Measurements from ENCODE around the gene BBOX1. TPM values are rescaled to one million over a fixed set of nuclear protein-coding genes. Genes with fewer than 3 reads are reported as not detected.

Gene BBOX1
- polyA plus RNA-seq, 1 donor from 2014 or later = not detected

DNA sequence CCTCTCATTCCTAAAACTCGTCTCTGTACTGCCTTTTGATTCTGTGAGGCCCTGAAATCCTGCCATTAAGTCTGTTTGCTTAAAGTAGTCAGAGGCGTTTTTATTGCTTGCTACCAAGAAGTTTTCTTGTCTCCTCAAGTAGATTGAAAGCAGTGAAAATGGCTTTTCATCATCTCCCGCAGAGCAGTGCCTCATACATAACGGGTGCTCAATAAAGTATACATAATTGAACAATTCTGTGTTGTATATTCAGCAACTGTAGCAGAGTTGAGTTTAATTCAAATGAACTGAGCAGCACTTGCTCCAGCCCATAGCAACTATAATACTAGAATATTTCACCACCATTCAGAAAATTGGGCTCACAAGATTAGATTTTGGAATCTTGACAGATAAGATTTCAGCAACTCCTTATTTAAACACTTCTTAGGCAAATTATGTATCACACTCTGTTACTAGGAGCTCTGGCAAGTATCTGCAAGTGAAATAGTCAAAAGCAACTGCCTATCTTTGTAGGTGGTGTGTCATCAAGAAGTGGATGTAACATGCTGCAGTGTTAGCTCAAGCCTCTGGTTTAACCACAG is 26.7 kb upstream of the BBOX1 start:
- Histone ChIP-seq H3K27ac (ENCODE audit: low read length) (no peak overlapping the region), H3F3A (ENCODE audit: insufficient read depth, low read length, poor library complexity, severe bottlenecking) (no peaks in the 10 kb centered on the region), H4K20me1 (ENCODE audit: insufficient read depth) (no peaks in the 10 kb centered on the region), H3K9me2 (ENCODE audit: insufficient read depth, low read length) (no peaks in the 10 kb centered on the region), H3K4me2 (ENCODE audit: low read length) (no peak overlapping the region), H3K27me3 (ENCODE audit: insufficient read depth, low read depth, low read length) (no peaks in the 10 kb centered on the region), H3K9ac (ENCODE audit: low read length) (no peak overlapping the region), H2AFZ (ENCODE audit: low read depth, low read length) (no peak overlapping the region), H3K9me3 (ENCODE audit: low read length) (no peaks in the 10 kb centered on the region), H3K36me3 (ENCODE audit: insufficient read depth, low read length) (no peaks in the 10 kb centered on the region), H3K4me3 (ENCODE audit: low read length) (no peak overlapping the region), H3K79me2 (replicated peaks; ENCODE audit: insufficient read depth, low read length) (no peaks in the 10 kb centered on the region)
- TF ChIP-seq, protein P1, sequence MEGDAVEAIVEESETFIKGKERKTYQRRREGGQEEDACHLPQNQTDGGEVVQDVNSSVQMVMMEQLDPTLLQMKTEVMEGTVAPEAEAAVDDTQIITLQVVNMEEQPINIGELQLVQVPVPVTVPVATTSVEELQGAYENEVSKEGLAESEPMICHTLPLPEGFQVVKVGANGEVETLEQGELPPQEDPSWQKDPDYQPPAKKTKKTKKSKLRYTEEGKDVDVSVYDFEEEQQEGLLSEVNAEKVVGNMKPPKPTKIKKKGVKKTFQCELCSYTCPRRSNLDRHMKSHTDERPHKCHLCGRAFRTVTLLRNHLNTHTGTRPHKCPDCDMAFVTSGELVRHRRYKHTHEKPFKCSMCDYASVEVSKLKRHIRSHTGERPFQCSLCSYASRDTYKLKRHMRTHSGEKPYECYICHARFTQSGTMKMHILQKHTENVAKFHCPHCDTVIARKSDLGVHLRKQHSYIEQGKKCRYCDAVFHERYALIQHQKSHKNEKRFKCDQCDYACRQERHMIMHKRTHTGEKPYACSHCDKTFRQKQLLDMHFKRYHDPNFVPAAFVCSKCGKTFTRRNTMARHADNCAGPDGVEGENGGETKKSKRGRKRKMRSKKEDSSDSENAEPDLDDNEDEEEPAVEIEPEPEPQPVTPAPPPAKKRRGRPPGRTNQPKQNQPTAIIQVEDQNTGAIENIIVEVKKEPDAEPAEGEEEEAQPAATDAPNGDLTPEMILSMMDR (IDR thresholded peaks at IDR 0.05; ENCODE audit: poor library complexity, severe bottlenecking) = no peak
- TF ChIP-seq SMC3 (conservative IDR thresholded peaks at IDR 0.05; ENCODE audit: poor library complexity) = no peak
- no peak for TF ChIP-seq MXI1 (conservative IDR thresholded peaks at IDR 0.05; ENCODE audit: poor library complexity, severe bottlenecking)
- TF ChIP-seq EZH2 (IDR thresholded peaks at IDR 0.05; ENCODE audit: borderline replicate concordance, insufficient read depth, low read length, poor library complexity, severe bottlenecking) = no peak
- TF ChIP-seq, protein P2, sequence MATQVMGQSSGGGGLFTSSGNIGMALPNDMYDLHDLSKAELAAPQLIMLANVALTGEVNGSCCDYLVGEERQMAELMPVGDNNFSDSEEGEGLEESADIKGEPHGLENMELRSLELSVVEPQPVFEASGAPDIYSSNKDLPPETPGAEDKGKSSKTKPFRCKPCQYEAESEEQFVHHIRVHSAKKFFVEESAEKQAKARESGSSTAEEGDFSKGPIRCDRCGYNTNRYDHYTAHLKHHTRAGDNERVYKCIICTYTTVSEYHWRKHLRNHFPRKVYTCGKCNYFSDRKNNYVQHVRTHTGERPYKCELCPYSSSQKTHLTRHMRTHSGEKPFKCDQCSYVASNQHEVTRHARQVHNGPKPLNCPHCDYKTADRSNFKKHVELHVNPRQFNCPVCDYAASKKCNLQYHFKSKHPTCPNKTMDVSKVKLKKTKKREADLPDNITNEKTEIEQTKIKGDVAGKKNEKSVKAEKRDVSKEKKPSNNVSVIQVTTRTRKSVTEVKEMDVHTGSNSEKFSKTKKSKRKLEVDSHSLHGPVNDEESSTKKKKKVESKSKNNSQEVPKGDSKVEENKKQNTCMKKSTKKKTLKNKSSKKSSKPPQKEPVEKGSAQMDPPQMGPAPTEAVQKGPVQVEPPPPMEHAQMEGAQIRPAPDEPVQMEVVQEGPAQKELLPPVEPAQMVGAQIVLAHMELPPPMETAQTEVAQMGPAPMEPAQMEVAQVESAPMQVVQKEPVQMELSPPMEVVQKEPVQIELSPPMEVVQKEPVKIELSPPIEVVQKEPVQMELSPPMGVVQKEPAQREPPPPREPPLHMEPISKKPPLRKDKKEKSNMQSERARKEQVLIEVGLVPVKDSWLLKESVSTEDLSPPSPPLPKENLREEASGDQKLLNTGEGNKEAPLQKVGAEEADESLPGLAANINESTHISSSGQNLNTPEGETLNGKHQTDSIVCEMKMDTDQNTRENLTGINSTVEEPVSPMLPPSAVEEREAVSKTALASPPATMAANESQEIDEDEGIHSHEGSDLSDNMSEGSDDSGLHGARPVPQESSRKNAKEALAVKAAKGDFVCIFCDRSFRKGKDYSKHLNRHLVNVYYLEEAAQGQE (IDR thresholded peaks at IDR 0.05; ENCODE audit: borderline replicate concordance) = no peak
- TF ChIP-seq EP300 (conservative IDR thresholded peaks at IDR 0.05; ENCODE audit: poor library complexity, severe bottlenecking) = no peak
- no peak for TF ChIP-seq POLR2AphosphoS5 (IDR thresholded peaks at IDR 0.05)
- no peak for TF ChIP-seq TAF1 (IDR thresholded peaks at IDR 0.05; ENCODE audit: low read depth)
- no peak for TF ChIP-seq RAD21 (conservative IDR thresholded peaks at IDR 0.05)

DNA sequence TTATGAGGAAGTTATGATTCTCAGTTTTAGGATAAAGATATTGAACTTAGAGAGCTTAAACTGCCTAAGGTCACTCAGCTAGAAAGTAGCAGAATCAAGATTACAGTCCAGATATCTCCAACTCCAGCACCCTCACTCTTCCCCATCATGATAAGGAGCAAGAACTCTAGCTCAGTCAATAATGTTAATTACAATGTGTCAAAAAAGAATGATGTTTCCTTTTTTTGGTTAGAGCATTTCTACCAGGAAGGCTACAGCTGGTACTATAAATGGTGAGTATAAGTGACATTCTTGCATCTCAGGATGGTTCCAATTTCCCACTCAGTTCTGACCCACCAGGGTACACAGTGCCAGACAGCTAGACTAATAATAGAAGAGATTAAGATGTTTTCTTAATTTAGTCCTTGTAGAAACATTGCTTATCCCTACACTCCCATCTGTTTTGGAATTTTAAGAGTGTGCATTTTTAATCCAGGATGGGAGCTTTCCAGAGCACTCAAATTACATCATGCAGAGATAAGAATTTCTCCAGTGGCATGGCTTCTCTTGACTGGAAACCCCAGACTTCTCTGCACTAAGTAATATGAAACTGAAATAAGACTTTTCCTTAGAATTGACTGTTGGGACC is 21.6 kb upstream of the BBOX1 start:
- H3K4me3 ChIP-seq (ENCODE audit: low read length) = no peak overlapping the region
- TF ChIP-seq, protein P2 (IDR thresholded peaks at IDR 0.05; ENCODE audit: borderline replicate concordance) = no peak
- TF ChIP-seq RAD21 (conservative IDR thresholded peaks at IDR 0.05) (no peak), MXI1 (conservative IDR thresholded peaks at IDR 0.05; ENCODE audit: poor library complexity, severe bottlenecking) (no peak), POLR2AphosphoS5 (IDR thresholded peaks at IDR 0.05) (no peak), EZH2 (IDR thresholded peaks at IDR 0.05; ENCODE audit: borderline replicate concordance, insufficient read depth, low read length, poor library complexity, severe bottlenecking) (no peak), SMC3 (conservative IDR thresholded peaks at IDR 0.05; ENCODE audit: poor library complexity) (no peak), TAF1 (IDR thresholded peaks at IDR 0.05; ENCODE audit: low read depth) (no peak), EP300 (conservative IDR thresholded peaks at IDR 0.05; ENCODE audit: poor library complexity, severe bottlenecking) (no peak)
- TF ChIP-seq, protein P1 (IDR thresholded peaks at IDR 0.05; ENCODE audit: poor library complexity, severe bottlenecking) = no peak
- H4K20me1 ChIP-seq (ENCODE audit: insufficient read depth) = no peaks in the 10 kb centered on the region
- H3K9me3 ChIP-seq (ENCODE audit: low read length) = no peaks in the 10 kb centered on the region
- no peaks in the 10 kb centered on the region for H3K36me3 ChIP-seq (ENCODE audit: insufficient read depth, low read length)
- H3K27ac ChIP-seq (ENCODE audit: low read length) = no peak overlapping the region
- no peak overlapping the region for H2AFZ ChIP-seq (ENCODE audit: low read depth, low read length)
- H3K4me2 ChIP-seq (ENCODE audit: low read length) = no peak overlapping the region
- H3K9ac ChIP-seq (ENCODE audit: low read length) = no peak overlapping the region
- no peaks in the 10 kb centered on the region for H3K79me2 ChIP-seq (replicated peaks; ENCODE audit: insufficient read depth, low read length)
- H3K27me3 ChIP-seq (ENCODE audit: insufficient read depth, low read depth, low read length) = no peaks in the 10 kb centered on the region
- no peaks in the 10 kb centered on the region for H3K9me2 ChIP-seq (ENCODE audit: insufficient read depth, low read length)
- H3F3A ChIP-seq (ENCODE audit: insufficient read depth, low read length, poor library complexity, severe bottlenecking) = no peaks in the 10 kb centered on the region

Data from neural cell (in vitro differentiated cells).